Vagina (tissue), 2 donors: ENCODE measurements around the gene ANKRD42. TPM values are rescaled to one million over a fixed set of nuclear protein-coding genes. Genes with fewer than 3 reads are reported as not detected.

Experiments
- DNase-seq, 2 donors: peaks; one replicate each; pipeline ENCODE4 v3.0.0-alpha.2; 2017; ENCODE audit errors: extremely low spot score in 2 of 2
- H3K27ac ChIP-seq: fragments of 200-600 bp; sonication (generic); one replicate; pipeline ENCODE4 v1.5.1; 2019
- H3K27me3 ChIP-seq: fragments of 200-600 bp; sonication (generic); one replicate; pipeline ENCODE4 v1.5.1; 2019
- H3K36me3 ChIP-seq, 2 donors: fragments of 200-600 bp; sonication (generic); one replicate each; pipeline ENCODE4 v1.5.1; 2017 to 2019
- H3K4me1 ChIP-seq: fragments of 200-600 bp; sonication (generic); one replicate; pipeline ENCODE4 v1.5.1; 2019
- H3K4me3 ChIP-seq, 2 donors: fragments of 200-600 bp; sonication (generic); 1 replicate in 1 of 2; 2 replicates in 1 of 2; pipeline ENCODE4 v1.5.1; 2016 to 2019
- H3K9me3 ChIP-seq: fragments of 200-600 bp; sonication (generic); one replicate; pipeline ENCODE4 v1.5.1; 2019
- CTCF ChIP-seq, 3 experiments: fragments of 450-650 bp in 2 of 3; fragments of 200-600 bp in 1 of 3; sonication (generic) in 1 of 3; IDR thresholded peaks; one replicate each; pipeline ENCODE4 v1.5.1; 2017 to 2019; ENCODE audit warnings: antibody characterized with exemption in 3 of 3, mild to moderate bottlenecking in 2 of 3, moderate library complexity in 2 of 3
- POLR2A ChIP-seq, 2 donors: fragments of 450-650 bp; IDR thresholded peaks; one replicate each; pipeline ENCODE4 v1.6.1; 2017; ENCODE audit warnings: antibody characterized with exemption in 2 of 2, mild to moderate bottlenecking in 2 of 2, moderate library complexity in 2 of 2
- POLR2AphosphoS5 ChIP-seq, 2 donors: sonication (generic); formaldehyde crosslinking; IDR thresholded peaks; one replicate each; pipeline ENCODE4 v1.9.0; 2017; ENCODE audit warnings: antibody characterized with exemption in 2 of 2, mild to moderate bottlenecking in 2 of 2, low read depth in 1 of 2; ENCODE audit not compliant: insufficient read depth in 1 of 2
- intact Hi-C: fragments of 100-400 bp; cut with DNase I; formaldehyde crosslinking; loops from one replicate; pipeline ENCODE4 v1.15.1; 2023
- total RNA-seq: library from RNA; depleted of rRNA; stranded (reverse); fragments of >200 nt; gene quantifications from one replicate; pipeline ENCODE4 v1.2.3, GENCODE V29; 2016

Gene ANKRD42
- total RNA-seq, 1 donor from 2014 or later = 10.3 TPM

GRCh38 chr11:83272627-83273026 is 79.1 kb downstream of the ANKRD42 start:
- Histone ChIP-seq H3K27me3 (no peaks in the 10 kb centered on the region), H3K36me3 (peaks cover 0 to 48% of the 10 kb centered on the region in 2 donors), H3K27ac (no peak overlapping the region), H3K4me1 (no peaks in the 10 kb centered on the region), H3K9me3 (no peaks in the 10 kb centered on the region), H3K4me3 (no peak overlapping the region)
- TF ChIP-seq CTCF (IDR thresholded peaks at IDR 0.05) (no peak), POLR2AphosphoS5 (IDR thresholded peaks at IDR 0.05; ENCODE audit: insufficient read depth in 1 of 2, low read depth in 1 of 2) (no peak), POLR2A (IDR thresholded peaks at IDR 0.05) (no peak)
- DNase-seq = no peak
- intact Hi-C loops = no loop called here

GRCh38 chr11:83275888-83276641 is 82.6 kb downstream of the ANKRD42 start:
- TF ChIP-seq POLR2A (IDR thresholded peaks at IDR 0.05) = no peak
- TF ChIP-seq CTCF (IDR thresholded peaks at IDR 0.05) = no peak
- no peak for TF ChIP-seq POLR2AphosphoS5 (IDR thresholded peaks at IDR 0.05; ENCODE audit: insufficient read depth in 1 of 2, low read depth in 1 of 2)
- intact Hi-C loops = no loop called here
- Histone ChIP-seq H3K4me1 (no peaks in the 10 kb centered on the region), H3K4me3 (no peak overlapping the region), H3K36me3 (peaks cover 0 to 59% of the 10 kb centered on the region in 2 donors), H3K9me3 (no peaks in the 10 kb centered on the region), H3K27ac (no peak overlapping the region), H3K27me3 (no peaks in the 10 kb centered on the region)
- no peak for DNase-seq

GRCh38 chr11:83278351-83278750 is 84.8 kb downstream of the ANKRD42 start:
- Histone ChIP-seq H3K27ac (no peak overlapping the region), H3K4me1 (peaks cover 17% of the 10 kb centered on the region), H3K4me3 (no peak overlapping the region), H3K9me3 (no peaks in the 10 kb centered on the region), H3K27me3 (no peaks in the 10 kb centered on the region), H3K36me3 (peaks cover 0 to 37% of the 10 kb centered on the region in 2 donors)
- DNase-seq = no peak
- intact Hi-C loops = no loop called here
- no peak for TF ChIP-seq POLR2AphosphoS5 (IDR thresholded peaks at IDR 0.05; ENCODE audit: insufficient read depth in 1 of 2, low read depth in 1 of 2)
- TF ChIP-seq POLR2A (IDR thresholded peaks at IDR 0.05) = no peak
- TF ChIP-seq CTCF (IDR thresholded peaks at IDR 0.05) = no peak

GRCh38 chr11:83280256-83280655 is 86.7 kb downstream of the ANKRD42 start:
- TF ChIP-seq POLR2A (IDR thresholded peaks at IDR 0.05) (no peak), CTCF (IDR thresholded peaks at IDR 0.05) (no peak), POLR2AphosphoS5 (IDR thresholded peaks at IDR 0.05; ENCODE audit: insufficient read depth in 1 of 2, low read depth in 1 of 2) (no peak)
- no peaks in the 10 kb centered on the region for H3K9me3 ChIP-seq
- peaks cover 36% of the 10 kb centered on the region for H3K4me1 ChIP-seq
- DNase-seq = no peak
- no peak overlapping the region for H3K27ac ChIP-seq
- no peak overlapping the region for H3K4me3 ChIP-seq
- H3K27me3 ChIP-seq = no peaks in the 10 kb centered on the region
- intact Hi-C loops = no loop called here
- peaks cover 0 to 21% of the 10 kb centered on the region in 2 donors for H3K36me3 ChIP-seq

- intact Hi-C loops = no loop called here
- no peak overlapping the region for H3K27ac ChIP-seq
- no peaks in the 10 kb centered on the region for H3K27me3 ChIP-seq
Measured at GRCh38 chr11:83282084-83282716, 88.7 kb downstream of the ANKRD42 start.

More at GRCh38 chr11:83282084-83282716, 88.7 kb downstream of the ANKRD42 start:
- DNase-seq = no peak
- Histone ChIP-seq H3K4me3 (no peak overlapping the region), H3K36me3 (peaks cover 0 to 16% of the 10 kb centered on the region in 2 donors), H3K9me3 (no peaks in the 10 kb centered on the region), H3K4me1 (peaks cover 36% of the 10 kb centered on the region)
- TF ChIP-seq POLR2A (IDR thresholded peaks at IDR 0.05) (no peak), CTCF (IDR thresholded peaks at IDR 0.05) (no peak), POLR2AphosphoS5 (IDR thresholded peaks at IDR 0.05; ENCODE audit: insufficient read depth in 1 of 2, low read depth in 1 of 2) (no peak)
